Measurements from ENCODE around the gene ZNF346. TPM values are rescaled to one million over a fixed set of nuclear protein-coding genes. Genes with fewer than 3 reads are reported as not detected.
"Not testable (repeated sequence)": the region's sequence is repeated elsewhere in the genome, so short reads cannot be mapped to it uniquely, and the experiment has no call there.

Gene ZNF346
- total and polyA plus RNA-seq, 2 experiments from 2014 or later = 32.5 TPM

DNA sequence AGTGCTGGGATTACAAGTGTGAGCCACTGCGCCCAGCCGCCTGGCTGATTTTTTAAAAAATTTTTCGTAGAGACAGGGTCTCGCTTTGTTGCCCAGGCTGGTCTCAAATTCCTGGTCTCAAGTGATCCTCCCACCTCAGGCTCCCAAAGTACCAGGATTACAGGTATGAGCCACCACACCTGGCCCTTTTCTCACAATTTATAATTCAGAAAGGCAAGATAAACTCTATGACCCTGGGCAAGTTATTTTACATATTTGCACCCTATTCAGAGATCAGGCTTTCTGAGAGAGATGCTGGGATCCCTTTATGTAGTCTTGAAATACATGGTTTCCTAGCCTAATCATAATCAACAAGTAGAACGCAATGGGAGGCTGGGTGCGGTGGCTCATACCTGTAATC, 20.6 kb downstream of the ZNF346 start:
- TF ChIP-seq, protein P1, sequence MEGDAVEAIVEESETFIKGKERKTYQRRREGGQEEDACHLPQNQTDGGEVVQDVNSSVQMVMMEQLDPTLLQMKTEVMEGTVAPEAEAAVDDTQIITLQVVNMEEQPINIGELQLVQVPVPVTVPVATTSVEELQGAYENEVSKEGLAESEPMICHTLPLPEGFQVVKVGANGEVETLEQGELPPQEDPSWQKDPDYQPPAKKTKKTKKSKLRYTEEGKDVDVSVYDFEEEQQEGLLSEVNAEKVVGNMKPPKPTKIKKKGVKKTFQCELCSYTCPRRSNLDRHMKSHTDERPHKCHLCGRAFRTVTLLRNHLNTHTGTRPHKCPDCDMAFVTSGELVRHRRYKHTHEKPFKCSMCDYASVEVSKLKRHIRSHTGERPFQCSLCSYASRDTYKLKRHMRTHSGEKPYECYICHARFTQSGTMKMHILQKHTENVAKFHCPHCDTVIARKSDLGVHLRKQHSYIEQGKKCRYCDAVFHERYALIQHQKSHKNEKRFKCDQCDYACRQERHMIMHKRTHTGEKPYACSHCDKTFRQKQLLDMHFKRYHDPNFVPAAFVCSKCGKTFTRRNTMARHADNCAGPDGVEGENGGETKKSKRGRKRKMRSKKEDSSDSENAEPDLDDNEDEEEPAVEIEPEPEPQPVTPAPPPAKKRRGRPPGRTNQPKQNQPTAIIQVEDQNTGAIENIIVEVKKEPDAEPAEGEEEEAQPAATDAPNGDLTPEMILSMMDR (IDR thresholded peaks at IDR 0.05; ENCODE audit: low read depth, low read length) = no peak
- no peaks in the 10 kb centered on the region for H3K27me3 ChIP-seq
- H3K9me3 ChIP-seq (ENCODE audit: low read depth) = no peaks in the 10 kb centered on the region
- H3K36me3 ChIP-seq = peaks cover 21% of the 10 kb centered on the region
- H3K4me3 ChIP-seq = no peak overlapping the region
- no peaks in the 10 kb centered on the region for H3K4me1 ChIP-seq (ENCODE audit: low read depth)
- DNase-seq (ENCODE audit: low read depth in 1 of 2, low spot score in 1 of 2) = no peak
- H3K27ac ChIP-seq = no peak overlapping the region

DNA sequence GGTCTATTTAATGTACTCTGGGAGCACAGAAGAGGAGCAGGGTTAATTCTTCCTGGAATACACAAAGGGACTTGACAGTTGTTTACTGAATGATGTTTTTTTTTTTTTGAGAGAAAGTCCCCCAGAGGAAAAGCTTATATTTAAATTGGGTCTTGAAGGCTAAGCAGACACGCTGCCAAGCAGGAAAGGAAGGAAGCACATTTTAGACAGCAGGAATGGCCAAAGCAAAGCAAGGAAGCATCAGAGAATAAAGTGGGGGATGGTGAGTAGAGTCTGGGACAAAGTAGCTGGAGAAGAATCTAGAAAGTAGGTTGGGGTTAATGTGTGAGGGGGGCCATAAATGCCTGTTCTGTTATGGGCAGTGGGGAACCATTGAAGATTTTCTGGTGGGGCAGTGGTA, 21.5 kb downstream of the ZNF346 start:
- no peaks in the 10 kb centered on the region for H3K27me3 ChIP-seq
- H3K4me3 ChIP-seq = no peak overlapping the region
- H3K27ac ChIP-seq = no peak overlapping the region
- no peaks in the 10 kb centered on the region for H3K4me1 ChIP-seq (ENCODE audit: low read depth)
- no peak for DNase-seq (ENCODE audit: low read depth in 1 of 2, low spot score in 1 of 2)
- TF ChIP-seq, protein P1 (IDR thresholded peaks at IDR 0.05; ENCODE audit: low read depth, low read length) = no peak
- H3K9me3 ChIP-seq (ENCODE audit: low read depth) = no peaks in the 10 kb centered on the region
- H3K36me3 ChIP-seq = peaks cover 23% of the 10 kb centered on the region

DNA sequence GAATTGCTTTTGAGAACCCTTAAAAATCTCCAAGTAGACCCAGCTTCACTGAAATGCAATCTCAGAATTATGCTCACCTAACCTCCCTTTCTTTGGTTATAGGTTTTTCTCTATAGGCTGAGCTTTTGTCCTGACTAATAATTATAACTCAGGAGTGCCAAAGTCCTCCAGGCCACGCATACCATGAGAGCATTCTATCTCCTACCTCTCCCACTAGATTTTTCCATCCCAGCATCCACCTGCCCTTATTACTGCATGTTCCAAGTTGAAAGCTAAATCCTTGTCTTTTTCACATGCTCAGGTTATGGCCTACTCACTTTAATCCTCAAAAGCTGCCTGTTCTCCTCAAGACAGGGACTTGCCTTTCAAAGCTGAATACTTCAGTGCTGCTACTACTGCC, 22.1 kb downstream of the ZNF346 start:
- Histone ChIP-seq H3K27ac (no peak overlapping the region), H3K9me3 (ENCODE audit: low read depth) (no peaks in the 10 kb centered on the region), H3K4me3 (no peak overlapping the region), H3K36me3 (peaks cover 28% of the 10 kb centered on the region), H3K27me3 (no peaks in the 10 kb centered on the region), H3K4me1 (ENCODE audit: low read depth) (no peaks in the 10 kb centered on the region)
- no peak for DNase-seq (ENCODE audit: low read depth in 1 of 2, low spot score in 1 of 2)
- TF ChIP-seq, protein P1 (IDR thresholded peaks at IDR 0.05; ENCODE audit: low read depth, low read length) = no peak

DNA sequence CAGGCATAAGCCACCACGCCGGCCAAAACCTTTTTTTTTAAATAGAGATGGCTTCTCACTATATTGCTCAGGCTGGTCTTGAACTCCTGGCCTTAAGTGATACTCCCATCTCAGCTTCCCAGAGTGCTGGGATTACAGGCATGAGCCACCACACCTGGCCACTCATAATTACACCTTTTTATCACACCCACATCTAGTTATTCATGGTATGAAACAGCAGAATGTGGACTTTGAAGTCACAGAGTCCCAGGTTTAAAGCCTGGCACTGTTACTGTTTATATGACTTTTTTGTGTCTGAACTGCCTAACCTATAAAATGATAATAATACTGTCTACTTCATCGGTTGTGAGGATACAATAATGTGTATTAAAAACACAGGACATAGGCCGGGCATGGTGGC, 23.1 kb downstream of the ZNF346 start:
- H3K4me1 ChIP-seq (ENCODE audit: low read depth) = no peaks in the 10 kb centered on the region
- peaks cover 34% of the 10 kb centered on the region for H3K36me3 ChIP-seq
- H3K4me3 ChIP-seq = no peak overlapping the region
- TF ChIP-seq, protein P1 (IDR thresholded peaks at IDR 0.05; ENCODE audit: low read depth, low read length) = no peak
- DNase-seq (ENCODE audit: low read depth in 1 of 2, low spot score in 1 of 2) = no peak
- H3K9me3 ChIP-seq (ENCODE audit: low read depth) = no peaks in the 10 kb centered on the region
- H3K27me3 ChIP-seq = no peaks in the 10 kb centered on the region
- H3K27ac ChIP-seq = no peak overlapping the region

DNA sequence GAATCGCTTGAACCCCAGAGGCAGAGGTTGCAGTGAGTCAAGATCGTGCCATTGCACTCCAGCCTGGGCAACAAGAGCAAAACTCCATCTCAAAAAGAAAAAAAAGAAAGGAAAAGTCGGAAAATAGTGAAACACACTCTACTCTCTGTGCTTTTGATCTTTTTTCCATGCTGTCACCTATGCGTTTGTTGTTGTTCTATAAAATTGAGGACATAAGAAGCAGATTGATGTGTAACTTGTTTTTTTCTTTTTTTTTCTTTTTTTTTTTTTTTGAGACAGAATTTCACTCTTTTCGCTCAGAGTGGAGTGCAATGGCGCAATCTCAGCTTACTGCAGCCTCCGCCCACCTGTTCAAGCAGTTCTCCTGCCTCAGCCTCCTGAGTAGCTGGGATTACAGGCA, 26.0 kb downstream of the ZNF346 start:
- H3K27ac ChIP-seq; H3K27me3 ChIP-seq; H3K4me3 ChIP-seq; H3K9me3 ChIP-seq (ENCODE audit: low read depth); DNase-seq (ENCODE audit: low read depth in 1 of 2, low spot score in 1 of 2); H3K4me1 ChIP-seq (ENCODE audit: low read depth): not testable (repeated sequence)
- peaks cover 31% of the 10 kb centered on the region for H3K36me3 ChIP-seq

DNA sequence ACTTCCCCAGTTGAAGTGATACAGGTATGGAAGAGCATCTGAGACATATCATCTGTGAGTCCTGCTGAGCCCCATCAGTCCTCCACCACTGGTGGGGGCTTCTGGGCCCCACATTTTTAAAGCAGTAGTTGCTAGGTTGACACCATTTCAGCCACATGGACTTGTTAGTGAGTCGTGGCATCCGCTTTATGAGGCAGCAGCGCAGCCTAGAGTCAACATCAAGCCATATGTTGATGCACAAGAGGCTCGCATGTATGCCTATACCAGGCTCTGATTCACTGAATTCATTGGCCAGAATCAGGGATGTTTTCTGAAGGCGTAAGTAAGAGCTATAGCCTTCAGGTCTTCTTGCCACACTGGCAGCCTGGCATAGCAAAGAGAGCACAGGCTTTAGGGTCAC, 26.8 kb downstream of the ZNF346 start:
- Histone ChIP-seq H3K27me3 (no peaks in the 10 kb centered on the region), H3K27ac (no peak overlapping the region), H3K9me3 (ENCODE audit: low read depth) (no peaks in the 10 kb centered on the region), H3K36me3 (peaks cover 34% of the 10 kb centered on the region), H3K4me1 (ENCODE audit: low read depth) (no peaks in the 10 kb centered on the region), H3K4me3 (no peak overlapping the region)
- TF ChIP-seq, protein P1 (IDR thresholded peaks at IDR 0.05; ENCODE audit: low read depth, low read length) = no peak
- DNase-seq (ENCODE audit: low read depth in 1 of 2, low spot score in 1 of 2) = no peak
